NCI-H1930 (cell line): ENCODE measurements around the gene GPN2.
"Not testable (repeated sequence)": the region's sequence is repeated elsewhere in the genome, so short reads cannot be mapped to it uniquely, and the experiment has no call there.

Experiments used
- DNase-seq, 2 experiments: peaks; one replicate each; lab custom pipeline; 2025; lab: John Stamatoyannopoulos, UW

Gene GPN2

GRCh38 chr1:26857473-26858060, 32.5 kb downstream of the GPN2 start:
- no peak for DNase-seq

GRCh38 chr1:26856604-26857469, 33.2 kb downstream of the GPN2 start:
- no peak for DNase-seq

GRCh38 chr1:26856181-26856580, 33.9 kb downstream of the GPN2 start:
- no peak for DNase-seq

GRCh38 chr1:26855636-26856035, 34.4 kb downstream of the GPN2 start:
- DNase-seq: no peak

- DNase-seq: no peak
Measured at GRCh38 chr1:26854906-26855305, 35.2 kb downstream of the GPN2 start.

GRCh38 chr1:26853600-26853999, 36.5 kb downstream of the GPN2 start:
- no peak for DNase-seq

- DNase-seq: peak; percentile 29 to 46
Measured at GRCh38 chr1:26853156-26853555, 36.9 kb downstream of the GPN2 start.

GRCh38 chr1:26852701-26853100, 37.4 kb downstream of the GPN2 start:
- DNase-seq: no peak

GRCh38 chr1:26851106-26851684, 38.9 kb downstream of the GPN2 start:
- no peak for DNase-seq

- no peak for DNase-seq
Measured at GRCh38 chr1:26848941-26849774, 40.9 kb downstream of the GPN2 start.

GRCh38 chr1:26848499-26848898, 41.6 kb downstream of the GPN2 start:
- DNase-seq: no peak

- DNase-seq: not testable (repeated sequence)
Measured at GRCh38 chr1:26847826-26848225, 42.3 kb downstream of the GPN2 start.

GRCh38 chr1:26844424-26845196, 45.5 kb downstream of the GPN2 start:
- DNase-seq: no peak

- DNase-seq: no peak
Measured at GRCh38 chr1:26839779-26840178, 50.3 kb downstream of the GPN2 start.

- DNase-seq: no peak
Measured at GRCh38 chr1:26839339-26839722, 50.8 kb downstream of the GPN2 start.

- no peak for DNase-seq
Measured at GRCh38 chr1:26838474-26839338, 51.4 kb downstream of the GPN2 start.

- not testable (repeated sequence) for DNase-seq
Measured at GRCh38 chr1:26837665-26838064, 52.4 kb downstream of the GPN2 start.

- no peak for DNase-seq
Measured at GRCh38 chr1:26833432-26834405, 56.4 kb downstream of the GPN2 start.

GRCh38 chr1:26832249-26832960, 57.7 kb downstream of the GPN2 start:
- no peak for DNase-seq
